Measurements from ENCODE around the gene RLF.

DNA sequence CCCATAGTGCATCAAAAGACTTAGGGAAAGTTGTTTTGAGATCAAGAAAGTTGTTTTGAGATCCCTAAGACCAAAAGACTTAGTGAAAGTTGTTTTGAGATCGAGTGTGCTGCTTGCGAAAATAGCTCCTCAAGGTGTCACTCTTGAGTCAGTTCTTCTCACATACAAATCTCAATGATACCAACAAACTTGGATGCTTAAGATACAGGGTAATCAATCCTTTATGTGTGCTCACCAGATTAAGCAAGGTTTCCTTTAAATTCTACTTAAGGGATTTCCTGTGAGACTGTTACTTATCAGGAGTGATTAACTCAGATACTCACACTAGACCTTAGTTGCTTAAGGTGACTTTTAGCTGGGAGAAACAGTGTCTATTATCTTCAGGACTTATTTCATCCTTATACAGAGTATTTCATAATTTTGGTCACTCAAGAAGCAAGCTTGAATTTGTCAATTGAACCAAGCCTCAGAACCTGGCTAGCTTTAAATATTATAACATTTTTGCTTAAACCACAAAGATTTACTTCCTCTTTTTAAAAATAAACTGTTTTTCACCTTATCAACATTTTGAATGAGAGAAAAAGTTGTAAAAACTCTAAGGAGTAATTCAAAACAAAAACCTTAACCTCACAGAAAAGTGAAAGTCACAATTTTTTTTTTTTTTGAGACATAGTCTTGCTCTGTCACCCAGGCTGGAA lies 8.0 kb upstream of the RLF start:
- TF ChIP-seq, protein P1, sequence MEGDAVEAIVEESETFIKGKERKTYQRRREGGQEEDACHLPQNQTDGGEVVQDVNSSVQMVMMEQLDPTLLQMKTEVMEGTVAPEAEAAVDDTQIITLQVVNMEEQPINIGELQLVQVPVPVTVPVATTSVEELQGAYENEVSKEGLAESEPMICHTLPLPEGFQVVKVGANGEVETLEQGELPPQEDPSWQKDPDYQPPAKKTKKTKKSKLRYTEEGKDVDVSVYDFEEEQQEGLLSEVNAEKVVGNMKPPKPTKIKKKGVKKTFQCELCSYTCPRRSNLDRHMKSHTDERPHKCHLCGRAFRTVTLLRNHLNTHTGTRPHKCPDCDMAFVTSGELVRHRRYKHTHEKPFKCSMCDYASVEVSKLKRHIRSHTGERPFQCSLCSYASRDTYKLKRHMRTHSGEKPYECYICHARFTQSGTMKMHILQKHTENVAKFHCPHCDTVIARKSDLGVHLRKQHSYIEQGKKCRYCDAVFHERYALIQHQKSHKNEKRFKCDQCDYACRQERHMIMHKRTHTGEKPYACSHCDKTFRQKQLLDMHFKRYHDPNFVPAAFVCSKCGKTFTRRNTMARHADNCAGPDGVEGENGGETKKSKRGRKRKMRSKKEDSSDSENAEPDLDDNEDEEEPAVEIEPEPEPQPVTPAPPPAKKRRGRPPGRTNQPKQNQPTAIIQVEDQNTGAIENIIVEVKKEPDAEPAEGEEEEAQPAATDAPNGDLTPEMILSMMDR (IDR thresholded peaks at IDR 0.05 in 4 of 5, conservative IDR thresholded peaks at IDR 0.05 in 1 of 5): peak in 4 of 5 experiments; percentile 14 to 72 (median 58)
- no peak for TF ChIP-seq POLR2A (IDR thresholded peaks at IDR 0.05)
